Measurements from ENCODE around the gene FHDC1. TPM values are rescaled to one million over a fixed set of nuclear protein-coding genes. Genes with fewer than 3 reads are reported as not detected.

FHDC1 gene
- polyA plus RNA-seq, 4 donors, result 3.7 to 12.7 (median 10.0) TPM

- Histone ChIP-seq H3K27ac (ENCODE audit: low read depth in 1 of 3, low read length in 2 of 3) (peak overlapping the region in 1 of 3 donors; percentile 64), H3K4me1 (ENCODE audit: control insufficient read depth in 3 of 3, insufficient read depth in 2 of 3, low read depth in 1 of 3, low read length in 2 of 3) (peaks cover 6 to 37% (median 8%) of the 10 kb centered on the region in 3 donors), H3K9me3 (ENCODE audit: control insufficient read depth in 2 of 2, insufficient read depth in 1 of 2, low read depth in 1 of 2, low read length in 1 of 2) (peaks cover 0 to 15% of the 10 kb centered on the region in 2 donors), H3K27me3 (ENCODE audit: control insufficient read depth in 3 of 3, insufficient read depth in 3 of 3, low read length in 3 of 3) (no peaks in the 10 kb centered on the region), H3K4me3 (ENCODE audit: low read depth in 1 of 3, low read length in 3 of 3) (no peak overlapping the region), H3K36me3 (ENCODE audit: control insufficient read depth in 3 of 3, insufficient read depth in 2 of 3, low read depth in 1 of 3, low read length in 3 of 3) (no peaks in the 10 kb centered on the region)
- peak; percentile 64 to 67 for DNase-seq
- no peak for FAIRE-seq
- WGBS, 3 donors, result 68 to 74% (median 71%) methylated on average over 17 of the region's 17 CpGs
Measured at GRCh38 chr4:153023692-153024394, 87.7 kb downstream of the FHDC1 start.

DNA sequence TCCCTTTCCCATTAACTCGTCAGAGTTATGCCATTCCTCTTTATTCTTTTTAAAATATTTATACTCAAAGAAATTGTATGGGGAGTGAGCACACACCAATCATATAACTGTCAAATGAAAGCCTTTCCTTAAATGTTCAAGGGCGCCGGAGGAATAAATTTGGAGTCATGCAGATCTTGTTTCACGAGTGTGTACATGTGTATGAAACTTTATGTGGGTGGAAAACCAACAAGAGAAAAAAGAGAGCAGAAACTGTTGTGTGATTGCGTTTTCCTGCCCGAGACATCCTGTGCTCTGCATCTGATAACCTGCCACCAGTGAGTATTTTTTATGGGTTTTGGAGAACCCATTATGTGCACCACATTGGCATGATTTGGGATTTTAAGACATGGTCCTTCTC lies 88.3 kb downstream of the FHDC1 start:
- no peak for FAIRE-seq
- Histone ChIP-seq H3K4me1 (ENCODE audit: control insufficient read depth in 3 of 3, insufficient read depth in 2 of 3, low read depth in 1 of 3, low read length in 2 of 3) (peaks cover 6 to 37% (median 8%) of the 10 kb centered on the region in 3 donors), H3K27ac (ENCODE audit: low read depth in 1 of 3, low read length in 2 of 3) (peak overlapping the region in 1 of 3 donors; percentile 64), H3K36me3 (ENCODE audit: control insufficient read depth in 3 of 3, insufficient read depth in 2 of 3, low read depth in 1 of 3, low read length in 3 of 3) (no peaks in the 10 kb centered on the region), H3K9me3 (ENCODE audit: control insufficient read depth in 2 of 2, insufficient read depth in 1 of 2, low read depth in 1 of 2, low read length in 1 of 2) (peaks cover 0 to 21% of the 10 kb centered on the region in 2 donors), H3K27me3 (ENCODE audit: control insufficient read depth in 3 of 3, insufficient read depth in 3 of 3, low read length in 3 of 3) (no peaks in the 10 kb centered on the region), H3K4me3 (ENCODE audit: low read depth in 1 of 3, low read length in 3 of 3) (no peak overlapping the region)
- WGBS, 3 donors, result 77 to 87% (median 85%) methylated on average over 6 of the region's 6 CpGs
- no peak for DNase-seq

GRCh38 chr4:153025406-153025805 lies 89.3 kb downstream of the FHDC1 start:
- Histone ChIP-seq H3K4me3 (ENCODE audit: low read depth in 1 of 3, low read length in 3 of 3) (no peak overlapping the region), H3K9me3 (ENCODE audit: control insufficient read depth in 2 of 2, insufficient read depth in 1 of 2, low read depth in 1 of 2, low read length in 1 of 2) (peaks cover 0 to 27% of the 10 kb centered on the region in 2 donors), H3K27me3 (ENCODE audit: control insufficient read depth in 3 of 3, insufficient read depth in 3 of 3, low read length in 3 of 3) (no peaks in the 10 kb centered on the region), H3K36me3 (ENCODE audit: control insufficient read depth in 3 of 3, insufficient read depth in 2 of 3, low read depth in 1 of 3, low read length in 3 of 3) (no peaks in the 10 kb centered on the region), H3K4me1 (ENCODE audit: control insufficient read depth in 3 of 3, insufficient read depth in 2 of 3, low read depth in 1 of 3, low read length in 2 of 3) (peaks cover 6 to 37% (median 8%) of the 10 kb centered on the region in 3 donors), H3K27ac (ENCODE audit: low read depth in 1 of 3, low read length in 2 of 3) (peak overlapping the region in 1 of 3 donors; percentile 62)
- FAIRE-seq, result no peak
- 10 to 41% (median 16%) methylated on average over 1 of the region's 1 CpG for WGBS, 3 donors
- DNase-seq, result peak; percentile 79 to 83

DNA sequence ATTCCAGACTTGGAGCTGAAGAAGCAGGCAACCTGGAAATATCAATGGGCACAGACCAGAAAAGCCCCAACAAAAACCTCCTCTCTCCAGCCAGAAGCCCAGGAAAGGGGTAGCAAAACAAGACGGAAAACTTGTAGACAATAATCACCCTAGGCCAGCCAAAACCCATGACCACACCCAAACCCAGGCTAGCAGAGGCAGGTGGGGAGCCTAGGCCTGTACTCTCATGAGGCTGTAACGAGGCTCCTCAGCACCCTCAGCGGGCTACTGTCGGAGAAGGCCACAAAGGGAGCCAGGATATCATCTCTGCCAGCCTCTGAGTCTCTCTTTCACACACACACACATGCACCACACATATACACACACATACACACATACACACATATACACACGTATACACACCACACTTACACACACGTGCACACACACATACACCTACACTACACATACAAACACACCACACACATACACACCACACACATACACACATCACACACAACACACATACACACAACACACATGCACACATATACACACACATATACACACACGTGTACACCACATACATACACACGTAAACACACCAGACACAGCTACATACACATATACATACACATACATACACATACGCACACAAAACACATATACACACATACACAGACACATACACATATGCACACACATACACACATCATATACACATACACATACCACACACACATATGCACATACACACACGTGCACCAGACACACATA lies 90.6 kb downstream of the FHDC1 start:
- WGBS, 3 donors, result 86 to 94% (median 86%) methylated on average over 10 of the region's 10 CpGs
- FAIRE-seq, result no peak

GRCh38 chr4:153027866-153028265 lies 91.7 kb downstream of the FHDC1 start:
- FAIRE-seq, result no peak
- Histone ChIP-seq H3K4me3 (ENCODE audit: low read depth in 1 of 3, low read length in 3 of 3) (no peak overlapping the region), H3K27me3 (ENCODE audit: control insufficient read depth in 3 of 3, insufficient read depth in 3 of 3, low read length in 3 of 3) (no peaks in the 10 kb centered on the region), H3K27ac (ENCODE audit: low read depth in 1 of 3, low read length in 2 of 3) (no peak overlapping the region), H3K9me3 (ENCODE audit: control insufficient read depth in 2 of 2, insufficient read depth in 1 of 2, low read depth in 1 of 2, low read length in 1 of 2) (peaks cover 0 to 27% of the 10 kb centered on the region in 2 donors), H3K4me1 (ENCODE audit: control insufficient read depth in 3 of 3, insufficient read depth in 2 of 3, low read depth in 1 of 3, low read length in 2 of 3) (peaks cover 6 to 35% (median 8%) of the 10 kb centered on the region in 3 donors), H3K36me3 (ENCODE audit: control insufficient read depth in 3 of 3, insufficient read depth in 2 of 3, low read depth in 1 of 3, low read length in 3 of 3) (no peaks in the 10 kb centered on the region)
- no peak for DNase-seq
- 71 to 87% (median 82%) methylated on average over 3 of the region's 3 CpGs for WGBS, 3 donors

More for the DNA sequence above, 90.6 kb downstream of the FHDC1 start:
- peaks cover 0 to 27% of the 10 kb centered on the region in 2 donors for H3K9me3 ChIP-seq (ENCODE audit: control insufficient read depth in 2 of 2, insufficient read depth in 1 of 2, low read depth in 1 of 2, low read length in 1 of 2)
- no peaks in the 10 kb centered on the region for H3K27me3 ChIP-seq (ENCODE audit: control insufficient read depth in 3 of 3, insufficient read depth in 3 of 3, low read length in 3 of 3)
- no peak for DNase-seq
- peaks cover 6 to 37% (median 8%) of the 10 kb centered on the region in 3 donors for H3K4me1 ChIP-seq (ENCODE audit: control insufficient read depth in 3 of 3, insufficient read depth in 2 of 3, low read depth in 1 of 3, low read length in 2 of 3)
- H3K27ac ChIP-seq (ENCODE audit: low read depth in 1 of 3, low read length in 2 of 3), result no peak overlapping the region
- no peak overlapping the region for H3K4me3 ChIP-seq (ENCODE audit: low read depth in 1 of 3, low read length in 3 of 3)
- no peaks in the 10 kb centered on the region for H3K36me3 ChIP-seq (ENCODE audit: control insufficient read depth in 3 of 3, insufficient read depth in 2 of 3, low read depth in 1 of 3, low read length in 3 of 3)

- Histone ChIP-seq H3K4me1 (ENCODE audit: control insufficient read depth in 3 of 3, insufficient read depth in 2 of 3, low read depth in 1 of 3, low read length in 2 of 3) (peaks cover 4 to 28% (median 6%) of the 10 kb centered on the region in 3 donors), H3K9me3 (ENCODE audit: control insufficient read depth in 2 of 2, insufficient read depth in 1 of 2, low read depth in 1 of 2, low read length in 1 of 2) (peaks cover 0 to 27% of the 10 kb centered on the region in 2 donors), H3K27ac (ENCODE audit: low read depth in 1 of 3, low read length in 2 of 3) (no peak overlapping the region), H3K27me3 (ENCODE audit: control insufficient read depth in 3 of 3, insufficient read depth in 3 of 3, low read length in 3 of 3) (no peaks in the 10 kb centered on the region), H3K4me3 (ENCODE audit: low read depth in 1 of 3, low read length in 3 of 3) (no peak overlapping the region), H3K36me3 (ENCODE audit: control insufficient read depth in 3 of 3, insufficient read depth in 2 of 3, low read depth in 1 of 3, low read length in 3 of 3) (no peaks in the 10 kb centered on the region)
- FAIRE-seq (no peak), DNase-seq (no peak)
- 59 to 86% (median 81%) methylated on average over 1 of the region's 1 CpG for WGBS, 3 donors
Measured at GRCh38 chr4:153028535-153028934, 92.4 kb downstream of the FHDC1 start.

Other genes with a start within 250 kb of the FHDC1 start
- 1 to 10 TPM in 1 of 4 donors, under 1 TPM in 2, not detected in 1; 0.37 to 2.7 (median 0.45) TPM for gene TIGD4, start 156.6 kb upstream of the FHDC1 start, polyA plus RNA-seq
- 10 to 100 TPM; 24.6 to 37.8 (median 31.2) TPM for gene ARFIP1, start 156.4 kb upstream of the FHDC1 start, polyA plus RNA-seq